NCI-H2227 treated with DMSO at 0.1 percent for 48 hours (cell line): ENCODE measurements around the gene GAN.

Experiments
- DNase-seq: peaks from one replicate; lab custom pipeline; 2025; lab: John Stamatoyannopoulos, UW

The GAN gene

GRCh38 chr16:81314603-81315270 lies at the start of gene GAN:
Gene GAN (plus strand): TSS chr16:81314962. CDS start chr16:81315114, 152 bp downstream.
- DNase-seq, result peak; percentile 85

GRCh38 chr16:81265052-81265451 lies 49.7 kb upstream of the GAN start:
- DNase-seq, result no peak

GRCh38 chr16:81265658-81266451 lies 48.9 kb upstream of the GAN start:
- DNase-seq, result no peak

- DNase-seq, result no peak
Measured at GRCh38 chr16:81266680-81267095, 48.1 kb upstream of the GAN start.

GRCh38 chr16:81268509-81268908 lies 46.3 kb upstream of the GAN start:
- DNase-seq, result no peak

GRCh38 chr16:81273223-81273950 lies 41.4 kb upstream of the GAN start:
- no peak for DNase-seq

GRCh38 chr16:81275064-81275532 lies 39.7 kb upstream of the GAN start:
- no peak for DNase-seq

GRCh38 chr16:81275795-81276194 lies 39.0 kb upstream of the GAN start:
- no peak for DNase-seq

GRCh38 chr16:81276323-81276722 lies 38.4 kb upstream of the GAN start:
- DNase-seq, result no peak

- no peak for DNase-seq
Measured at GRCh38 chr16:81277541-81278080, 37.2 kb upstream of the GAN start.

- no peak for DNase-seq
Measured at GRCh38 chr16:81278526-81278925, 36.2 kb upstream of the GAN start.

- no peak for DNase-seq
Measured at GRCh38 chr16:81279392-81279791, 35.4 kb upstream of the GAN start.

GRCh38 chr16:81280393-81280792 lies 34.4 kb upstream of the GAN start:
- DNase-seq, result no peak

GRCh38 chr16:81283044-81283443 lies 31.7 kb upstream of the GAN start:
- no peak for DNase-seq

GRCh38 chr16:81284995-81285600 lies 29.7 kb upstream of the GAN start:
- DNase-seq, result no peak

GRCh38 chr16:81286190-81286589 lies 28.6 kb upstream of the GAN start:
- no peak for DNase-seq

GRCh38 chr16:81291117-81291516 lies 23.6 kb upstream of the GAN start:
- DNase-seq, result no peak

- no peak for DNase-seq
Measured at GRCh38 chr16:81292936-81293335, 21.8 kb upstream of the GAN start.

- DNase-seq, result no peak
Measured at GRCh38 chr16:81293909-81294802, 20.6 kb upstream of the GAN start.

GRCh38 chr16:81296631-81297030 lies 18.1 kb upstream of the GAN start:
- DNase-seq, result no peak

GRCh38 chr16:81307770-81308169 lies 7.0 kb upstream of the GAN start:
- no peak for DNase-seq
